ENCODE results near the gene PIAS4.

DNA sequence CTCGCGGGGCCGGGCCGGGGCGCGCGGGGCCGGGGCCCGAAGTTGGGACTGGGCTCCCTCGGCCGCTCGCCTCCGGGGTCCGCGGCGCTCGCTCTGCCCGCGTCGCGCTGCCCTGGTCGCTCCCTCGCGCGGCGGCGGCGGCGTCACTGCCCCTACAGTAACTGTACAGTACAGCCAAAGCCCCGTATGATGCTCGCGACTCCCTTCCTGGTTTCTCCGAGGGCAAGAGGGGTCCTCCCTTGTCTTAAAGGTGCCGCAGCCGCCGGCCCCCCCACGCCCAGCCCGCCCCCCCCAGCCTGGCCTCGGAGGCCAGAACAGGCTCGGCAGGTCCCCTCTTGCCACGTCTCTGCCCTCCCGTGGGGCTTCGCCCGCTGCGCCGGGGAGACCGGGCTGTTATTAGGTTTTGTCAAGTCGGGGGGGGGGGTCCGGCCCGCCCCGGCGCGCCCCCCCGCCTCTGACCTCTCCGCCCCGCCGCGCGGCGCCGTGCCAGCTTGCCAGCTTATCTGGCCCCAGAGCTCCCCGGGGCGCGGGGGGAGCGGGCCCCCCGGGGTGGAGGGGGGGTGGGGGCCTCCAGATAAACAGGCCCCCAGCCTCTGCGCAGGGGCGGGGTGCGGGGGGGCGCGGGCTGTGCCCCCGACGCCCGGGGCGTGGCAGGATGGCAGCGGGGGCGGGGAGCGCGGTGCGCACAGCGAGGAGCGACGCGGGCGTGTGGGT lies 59.3 kb downstream of the PIAS4 start, which contains the start of gene ZBTB7A:
- TF ChIP-seq, protein P1, sequence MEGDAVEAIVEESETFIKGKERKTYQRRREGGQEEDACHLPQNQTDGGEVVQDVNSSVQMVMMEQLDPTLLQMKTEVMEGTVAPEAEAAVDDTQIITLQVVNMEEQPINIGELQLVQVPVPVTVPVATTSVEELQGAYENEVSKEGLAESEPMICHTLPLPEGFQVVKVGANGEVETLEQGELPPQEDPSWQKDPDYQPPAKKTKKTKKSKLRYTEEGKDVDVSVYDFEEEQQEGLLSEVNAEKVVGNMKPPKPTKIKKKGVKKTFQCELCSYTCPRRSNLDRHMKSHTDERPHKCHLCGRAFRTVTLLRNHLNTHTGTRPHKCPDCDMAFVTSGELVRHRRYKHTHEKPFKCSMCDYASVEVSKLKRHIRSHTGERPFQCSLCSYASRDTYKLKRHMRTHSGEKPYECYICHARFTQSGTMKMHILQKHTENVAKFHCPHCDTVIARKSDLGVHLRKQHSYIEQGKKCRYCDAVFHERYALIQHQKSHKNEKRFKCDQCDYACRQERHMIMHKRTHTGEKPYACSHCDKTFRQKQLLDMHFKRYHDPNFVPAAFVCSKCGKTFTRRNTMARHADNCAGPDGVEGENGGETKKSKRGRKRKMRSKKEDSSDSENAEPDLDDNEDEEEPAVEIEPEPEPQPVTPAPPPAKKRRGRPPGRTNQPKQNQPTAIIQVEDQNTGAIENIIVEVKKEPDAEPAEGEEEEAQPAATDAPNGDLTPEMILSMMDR (IDR thresholded peaks at IDR 0.05; ENCODE audit: insufficient read depth, low read length, poor library complexity, severe bottlenecking) = no peak
- no peak for TF ChIP-seq EZH2phosphoT487 (conservative IDR thresholded peaks at IDR 0.05; ENCODE audit: low read length)

Data from SU-DHL-6 (cell line).